Endothelial cell (in vitro differentiated cells): ENCODE measurements around the gene RASL10B. TPM values are rescaled to one million over a fixed set of nuclear protein-coding genes. Genes with fewer than 3 reads are reported as not detected.

ENCODE experiments used
- DNase-seq: peaks from one replicate; pipeline ENCODE4 v3.0.0; 2021; ENCODE audit warnings: low spot score
- H3K27ac Mint-ChIP-seq: one replicate; pipeline ENCODE4 v1.8.0; 2021; ENCODE audit warnings: mixed read lengths, inconsistent platforms; ENCODE audit not compliant: unreplicated experiment
- H3K27me3 Mint-ChIP-seq: one replicate; pipeline ENCODE4 v1.8.0; 2021; ENCODE audit warnings: mild to moderate bottlenecking, moderate library complexity, mixed read lengths, inconsistent platforms; ENCODE audit not compliant: unreplicated experiment
- H3K36me3 Mint-ChIP-seq: one replicate; pipeline ENCODE4 v1.8.0; 2021; ENCODE audit warnings: mild to moderate bottlenecking, low read depth, mixed read lengths, inconsistent platforms; ENCODE audit not compliant: unreplicated experiment
- H3K4me1 Mint-ChIP-seq: one replicate; pipeline ENCODE4 v1.8.0; 2021; ENCODE audit warnings: mild to moderate bottlenecking, mixed read lengths, inconsistent platforms; ENCODE audit not compliant: unreplicated experiment
- H3K4me3 Mint-ChIP-seq: one replicate; pipeline ENCODE4 v1.8.0; 2021; ENCODE audit warnings: mild to moderate bottlenecking, mixed read lengths, inconsistent platforms; ENCODE audit not compliant: unreplicated experiment
- H3K9me3 Mint-ChIP-seq: one replicate; pipeline ENCODE4 v1.8.0; 2021; ENCODE audit warnings: mixed read lengths, inconsistent platforms; ENCODE audit not compliant: unreplicated experiment
- total RNA-seq: library from RNA; stranded (reverse); fragmentation: NEBNext Ultra II Directional; extraction: Animal tissue kit (Norgen Biotek cat#: 25700); gene quantifications from one replicate; pipeline ENCODE4 v1.2.1, GENCODE V29; 2021; ENCODE audit not compliant: unreplicated experiment
- TF ChIP-seq, protein P1 (sequence below): fragments of 200-600 bp; sonication (generic); IDR thresholded peaks from one replicate; pipeline ENCODE4 v1.5.0; 2021; ENCODE audit warnings: antibody characterized with exemption; ENCODE audit not compliant: unreplicated experiment

Gene RASL10B
- total RNA-seq, 1 donor from 2014 or later, result 1.7 TPM

DNA sequence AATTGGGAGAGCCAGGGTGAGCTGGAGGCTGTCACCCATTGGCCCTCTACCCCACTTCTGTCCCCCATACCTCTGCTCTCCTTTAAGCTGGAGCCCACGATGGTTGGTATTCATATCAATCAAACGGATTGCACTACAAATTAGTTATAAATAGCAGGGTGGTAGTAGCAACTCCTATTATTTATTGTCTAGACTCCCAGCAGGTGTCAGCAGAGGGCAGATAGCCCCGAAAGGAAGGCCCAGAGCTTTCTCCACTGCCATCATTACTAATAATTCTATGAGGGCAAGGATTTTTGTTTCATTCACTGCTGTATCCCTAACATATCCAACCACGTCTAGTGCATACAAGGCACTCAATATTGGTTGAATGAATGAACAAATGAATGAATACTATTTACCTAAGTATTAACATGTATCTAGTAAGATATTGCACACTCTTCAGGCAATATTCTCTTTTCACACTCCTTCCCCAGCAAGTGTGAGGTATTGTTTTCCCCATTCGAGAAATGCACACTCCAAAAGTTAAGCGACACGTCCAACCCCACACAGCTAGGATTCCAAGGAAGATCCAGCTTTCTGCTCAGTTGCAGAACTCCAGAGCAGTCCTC lies 35.6 kb downstream of the RASL10B start:
- Mint-ChIP-seq H3K4me1 (peaks cover 17% of the 10 kb centered on the region), H3K27ac (no peak overlapping the region), H3K27me3 (peaks cover 6% of the 10 kb centered on the region), H3K4me3 (no peak overlapping the region), H3K9me3 (no peaks in the 10 kb centered on the region), H3K36me3 (no peaks in the 10 kb centered on the region)
- TF ChIP-seq, protein P1, sequence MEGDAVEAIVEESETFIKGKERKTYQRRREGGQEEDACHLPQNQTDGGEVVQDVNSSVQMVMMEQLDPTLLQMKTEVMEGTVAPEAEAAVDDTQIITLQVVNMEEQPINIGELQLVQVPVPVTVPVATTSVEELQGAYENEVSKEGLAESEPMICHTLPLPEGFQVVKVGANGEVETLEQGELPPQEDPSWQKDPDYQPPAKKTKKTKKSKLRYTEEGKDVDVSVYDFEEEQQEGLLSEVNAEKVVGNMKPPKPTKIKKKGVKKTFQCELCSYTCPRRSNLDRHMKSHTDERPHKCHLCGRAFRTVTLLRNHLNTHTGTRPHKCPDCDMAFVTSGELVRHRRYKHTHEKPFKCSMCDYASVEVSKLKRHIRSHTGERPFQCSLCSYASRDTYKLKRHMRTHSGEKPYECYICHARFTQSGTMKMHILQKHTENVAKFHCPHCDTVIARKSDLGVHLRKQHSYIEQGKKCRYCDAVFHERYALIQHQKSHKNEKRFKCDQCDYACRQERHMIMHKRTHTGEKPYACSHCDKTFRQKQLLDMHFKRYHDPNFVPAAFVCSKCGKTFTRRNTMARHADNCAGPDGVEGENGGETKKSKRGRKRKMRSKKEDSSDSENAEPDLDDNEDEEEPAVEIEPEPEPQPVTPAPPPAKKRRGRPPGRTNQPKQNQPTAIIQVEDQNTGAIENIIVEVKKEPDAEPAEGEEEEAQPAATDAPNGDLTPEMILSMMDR, result peak; percentile 18
- peak; percentile 54 for DNase-seq

DNA sequence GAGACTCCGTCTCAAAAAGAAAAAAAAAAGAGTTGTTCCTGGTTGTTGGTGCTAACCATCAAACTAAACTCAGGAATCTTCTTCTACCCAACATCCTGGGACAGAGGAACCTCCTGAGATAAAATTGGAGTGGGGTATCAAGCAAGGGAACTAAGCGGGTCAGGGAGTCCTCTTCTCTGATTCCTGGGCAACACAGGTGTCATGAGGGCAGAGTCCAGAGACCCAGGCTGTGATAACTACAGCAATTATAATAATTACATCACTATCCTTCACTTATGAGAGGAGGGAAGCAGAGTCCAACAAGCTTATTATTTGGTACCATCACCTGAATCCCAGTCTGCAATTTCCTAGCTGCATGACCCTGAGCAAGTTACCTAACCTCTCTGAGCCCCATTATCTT lies 37.4 kb downstream of the RASL10B start:
- H3K36me3 Mint-ChIP-seq, result no peaks in the 10 kb centered on the region
- H3K4me1 Mint-ChIP-seq, result peaks cover 25% of the 10 kb centered on the region
- H3K27ac Mint-ChIP-seq, result no peak overlapping the region
- no peaks in the 10 kb centered on the region for H3K9me3 Mint-ChIP-seq
- TF ChIP-seq, protein P1, result no peak
- H3K4me3 Mint-ChIP-seq, result no peak overlapping the region
- DNase-seq, result no peak
- peaks cover 10% of the 10 kb centered on the region for H3K27me3 Mint-ChIP-seq

DNA sequence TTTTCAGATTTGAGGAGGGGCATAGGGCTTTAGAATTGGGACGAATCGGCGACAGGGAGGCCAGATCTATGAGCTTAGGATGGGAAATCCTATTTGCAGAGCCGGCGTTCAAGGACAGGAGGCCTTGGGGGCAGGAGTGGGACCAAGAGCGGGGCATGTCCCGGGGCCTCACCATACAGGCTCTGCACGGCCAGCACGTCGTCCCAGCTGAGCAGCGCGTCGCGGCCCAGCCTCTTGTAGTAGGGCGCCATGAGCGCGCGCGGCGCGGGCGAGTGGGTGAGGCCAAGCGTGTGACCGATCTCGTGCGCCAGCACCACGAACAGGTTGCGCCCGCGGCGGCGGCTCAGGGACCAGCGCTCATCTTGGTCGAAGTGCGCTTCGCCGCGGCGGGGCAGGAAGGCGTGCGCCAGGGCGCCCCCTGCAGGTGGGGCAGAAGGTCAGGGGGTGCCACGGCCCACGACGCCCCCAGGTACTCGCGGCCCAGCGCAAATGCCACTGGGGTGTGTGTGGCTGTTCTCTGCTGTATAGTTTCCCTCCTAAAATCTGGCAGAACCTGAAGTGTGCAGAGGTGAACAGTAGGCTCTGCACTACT lies 38.6 kb downstream of the RASL10B start:
- Mint-ChIP-seq H3K36me3 (no peaks in the 10 kb centered on the region), H3K9me3 (no peaks in the 10 kb centered on the region), H3K27me3 (peaks cover 12% of the 10 kb centered on the region), H3K27ac (no peak overlapping the region), H3K4me3 (no peak overlapping the region), H3K4me1 (peaks cover 31% of the 10 kb centered on the region)
- TF ChIP-seq, protein P1, result peak; percentile 47
- no peak for DNase-seq

DNA sequence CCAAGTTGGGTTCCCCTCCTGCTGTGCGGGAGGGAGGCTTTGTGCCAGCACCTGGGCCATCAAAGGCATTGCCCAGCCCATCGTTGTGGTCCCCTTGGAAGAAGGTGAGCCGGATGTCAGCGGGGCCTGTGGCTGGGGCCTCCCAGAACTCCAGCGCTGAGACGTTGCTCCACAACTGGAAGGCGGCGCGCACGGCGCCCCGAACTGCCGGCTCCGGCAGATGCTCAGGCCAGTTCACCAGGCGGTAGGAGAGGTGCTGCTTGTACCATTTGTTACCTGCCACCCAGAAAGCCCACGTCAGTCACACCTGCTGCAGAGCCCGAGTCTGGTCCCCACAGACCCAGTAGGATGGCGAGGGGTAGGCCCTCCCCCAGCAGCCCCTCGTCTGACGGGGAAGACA lies 41.7 kb downstream of the RASL10B start:
- H3K27me3 Mint-ChIP-seq, result peaks cover 13% of the 10 kb centered on the region
- DNase-seq, result no peak
- peaks cover 27% of the 10 kb centered on the region for H3K4me1 Mint-ChIP-seq
- no peak overlapping the region for H3K4me3 Mint-ChIP-seq
- no peak overlapping the region for H3K27ac Mint-ChIP-seq
- no peaks in the 10 kb centered on the region for H3K9me3 Mint-ChIP-seq
- TF ChIP-seq, protein P1, result no peak
- no peaks in the 10 kb centered on the region for H3K36me3 Mint-ChIP-seq

DNA sequence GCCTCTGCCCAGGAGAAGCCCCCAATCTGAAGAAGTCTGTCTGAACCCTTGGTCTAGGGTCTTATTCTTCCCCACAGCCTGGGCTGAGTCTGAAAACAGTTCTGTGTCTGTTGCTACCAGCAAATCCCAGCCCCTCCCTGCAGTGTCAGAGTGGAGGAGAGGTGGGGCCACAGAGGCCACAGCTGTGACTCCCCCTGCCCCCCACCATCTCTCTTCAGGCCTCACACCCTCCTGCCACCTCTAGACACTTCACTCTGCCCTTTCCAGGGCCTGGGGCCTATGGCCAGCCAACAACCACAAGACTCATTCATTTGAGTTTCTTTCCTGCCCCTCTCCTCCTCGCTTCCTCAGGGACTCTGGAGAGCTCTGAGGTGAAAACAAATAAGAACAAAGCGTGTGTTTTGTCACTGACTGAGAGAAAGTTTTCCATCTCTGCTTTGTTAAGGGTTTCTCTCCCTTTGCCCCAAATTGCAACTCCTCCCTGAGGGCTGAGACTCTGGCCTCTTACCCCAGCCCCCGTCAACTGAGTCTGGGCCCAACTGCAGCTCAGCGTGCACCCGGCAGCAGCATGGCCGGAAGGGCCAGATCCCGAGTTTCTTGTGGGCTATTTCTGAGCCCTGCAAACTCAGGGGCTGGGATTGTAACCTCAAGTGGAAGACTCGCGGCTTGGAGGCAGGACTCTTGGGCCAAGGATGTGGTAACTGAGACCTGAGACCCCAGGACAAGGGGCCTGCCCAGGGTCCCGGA lies 42.4 kb downstream of the RASL10B start:
- DNase-seq, result no peak
- TF ChIP-seq, protein P1, result no peak
- Mint-ChIP-seq H3K36me3 (no peaks in the 10 kb centered on the region), H3K4me3 (no peak overlapping the region), H3K27ac (peak overlapping the region; percentile 88), H3K4me1 (peaks cover 27% of the 10 kb centered on the region), H3K27me3 (peaks cover 13% of the 10 kb centered on the region), H3K9me3 (no peaks in the 10 kb centered on the region)
